Measurements from ENCODE around the gene RNF222. TPM values are rescaled to one million over a fixed set of nuclear protein-coding genes. Genes with fewer than 3 reads are reported as not detected.
A peak's percentile ranks its signal among the peaks of the same experiment; 100 is the strongest.
"Not testable (repeated sequence)": the region's sequence is repeated elsewhere in the genome, so short reads cannot be mapped to it uniquely, and the experiment has no call there.

Gene RNF222
- polyA plus RNA-seq, 1 of the 3 experiments (the other 2 are of a cell fraction): not detected

GRCh38 chr17:8353736-8354135 lies 43.9 kb downstream of the RNF222 start:
- no peaks in the 10 kb centered on the region for H3K9me2 ChIP-seq
- no peaks in the 10 kb centered on the region for H3K36me3 ChIP-seq (replicated peaks in 1 of 2; ENCODE audit: control insufficient read depth in 1 of 2, insufficient read depth in 2 of 2, low read length in 1 of 2)
- H3K27ac ChIP-seq (ENCODE audit: low read depth in 2 of 2, low read length in 1 of 2): no peak overlapping the region
- no peak overlapping the region for H3K4me2 ChIP-seq
- H2AFZ ChIP-seq (ENCODE audit: low read depth): no peak overlapping the region
- H4K20me1 ChIP-seq (ENCODE audit: insufficient read depth): no peaks in the 10 kb centered on the region
- no peaks in the 10 kb centered on the region for H3K79me2 ChIP-seq (ENCODE audit: insufficient read depth)
- no peaks in the 10 kb centered on the region for H3F3A ChIP-seq (replicated peaks; ENCODE audit: insufficient read depth)
- TF ChIP-seq SIN3A (IDR thresholded peaks at IDR 0.05; ENCODE audit: borderline replicate concordance, low read depth, low read length) (no peak), TEAD4 (IDR thresholded peaks at IDR 0.05; ENCODE audit: borderline replicate concordance, insufficient read depth) (no peak), YY1 (IDR thresholded peaks at IDR 0.05; ENCODE audit: low read depth) (no peak), GABPA (IDR thresholded peaks at IDR 0.05; ENCODE audit: low read depth) (no peak), FOXJ3 (CRISPR knock-in tag; IDR thresholded peaks at IDR 0.05) (no peak), RFX5 (IDR thresholded peaks at IDR 0.05; ENCODE audit: low read length) (no peak), RXRA (IDR thresholded peaks at IDR 0.05; ENCODE audit: borderline replicate concordance, low read depth) (no peak), JUND (IDR thresholded peaks at IDR 0.05) (no peak), NFIC (IDR thresholded peaks at IDR 0.05; ENCODE audit: borderline replicate concordance) (no peak), EP300 (IDR thresholded peaks at IDR 0.05; ENCODE audit: borderline replicate concordance in 1 of 2, low read depth in 1 of 2, low read length in 1 of 2) (no peak), USF1 (IDR thresholded peaks at IDR 0.05; ENCODE audit: borderline replicate concordance, low read depth) (no peak), MAX (IDR thresholded peaks at IDR 0.05; ENCODE audit: low read depth) (no peak), CHD2 (IDR thresholded peaks at IDR 0.05; ENCODE audit: low read length, partially characterized antibody) (no peak), TAF1 (IDR thresholded peaks at IDR 0.05; ENCODE audit: borderline replicate concordance, low read depth, low read length) (no peak), RCOR1 (IDR thresholded peaks at IDR 0.05; ENCODE audit: low read length) (no peak), TCF12 (IDR thresholded peaks at IDR 0.05) (no peak)
- H3K4me1 ChIP-seq (ENCODE audit: control insufficient read depth in 1 of 2, insufficient read depth in 2 of 2, low read depth in 1 of 2, low read length in 1 of 2): no peaks in the 10 kb centered on the region
- DNase-seq: no peak
- no peak overlapping the region for H3K4me3 ChIP-seq (ENCODE audit: low read depth in 2 of 2, low read length in 1 of 2)
- H3K9ac ChIP-seq: no peak overlapping the region
- H3K27me3 ChIP-seq (ENCODE audit: insufficient read depth): no peaks in the 10 kb centered on the region
- POLR2A ChIA-PET: no interaction called here
- H3K9me3 ChIP-seq: no peaks in the 10 kb centered on the region
- CTCF ChIA-PET: interaction anchor here (0.9 kb wide), 1 partner anchor 432 kb away, joined by 3 read pairs; no protein-coding TSS in a partner anchor
- WGBS (ENCODE audit: low lambda C conversion rate): 77% methylated on average over 7 of the region's 7 CpGs

- no peak overlapping the region for H3K4me2 ChIP-seq
- POLR2A ChIA-PET: no interaction called here
- CTCF ChIA-PET: interaction anchor here (1.5 to 1.9 kb wide), 2 partner anchors 8 to 49 kb away, joined by 3 to 7 read pairs; no protein-coding TSS in a partner anchor
- H3K9ac ChIP-seq: no peak overlapping the region
- no peaks in the 10 kb centered on the region for H3F3A ChIP-seq (replicated peaks; ENCODE audit: insufficient read depth)
- no peaks in the 10 kb centered on the region for H3K79me2 ChIP-seq (ENCODE audit: insufficient read depth)
- no peaks in the 10 kb centered on the region for H3K36me3 ChIP-seq (replicated peaks in 1 of 2; ENCODE audit: control insufficient read depth in 1 of 2, insufficient read depth in 2 of 2, low read length in 1 of 2)
- no peak overlapping the region for H3K4me3 ChIP-seq (ENCODE audit: low read depth in 2 of 2, low read length in 1 of 2)
- H3K9me3 ChIP-seq: no peaks in the 10 kb centered on the region
- H3K27me3 ChIP-seq (ENCODE audit: insufficient read depth): peaks cover 9% of the 10 kb centered on the region
- no peak overlapping the region for H2AFZ ChIP-seq (ENCODE audit: low read depth)
- WGBS (ENCODE audit: low lambda C conversion rate): 73% methylated on average over 7 of the region's 7 CpGs
- no peak for DNase-seq
- no peak for TF ChIP-seq NFIC (IDR thresholded peaks at IDR 0.05; ENCODE audit: borderline replicate concordance)
- TF ChIP-seq POLR2AphosphoS5 (IDR thresholded peaks at IDR 0.05; ENCODE audit: low read depth, low read length): no peak
- TF ChIP-seq GABPA (IDR thresholded peaks at IDR 0.05; ENCODE audit: low read depth): no peak
- TF ChIP-seq GATA2 (CRISPR knock-in tag; IDR thresholded peaks at IDR 0.05): no peak
- no peaks in the 10 kb centered on the region for H3K9me2 ChIP-seq
- no peaks in the 10 kb centered on the region for H4K20me1 ChIP-seq (ENCODE audit: insufficient read depth)
- H3K4me1 ChIP-seq (ENCODE audit: control insufficient read depth in 1 of 2, insufficient read depth in 2 of 2, low read depth in 1 of 2, low read length in 1 of 2): no peaks in the 10 kb centered on the region
- no peak overlapping the region for H3K27ac ChIP-seq (ENCODE audit: low read depth in 2 of 2, low read length in 1 of 2)
Observed at GRCh38 chr17:8350339-8350738, 47.3 kb downstream of the RNF222 start.

- ChIA-PET POLR2A (interaction anchor here (1.1 kb wide), 1 partner anchor 55 kb away, joined by 3 read pairs; no protein-coding TSS in a partner anchor), CTCF (interaction anchor here (0.6 kb wide), 1 partner anchor 37 kb away, joined by 4 read pairs; no protein-coding TSS in a partner anchor)
- DNase-seq; H3K36me3 ChIP-seq (replicated peaks in 1 of 2; ENCODE audit: control insufficient read depth in 1 of 2, insufficient read depth in 2 of 2, low read length in 1 of 2); H3K9me3 ChIP-seq; H3K27me3 ChIP-seq (ENCODE audit: insufficient read depth); H3F3A ChIP-seq (replicated peaks; ENCODE audit: insufficient read depth); H3K4me1 ChIP-seq (ENCODE audit: control insufficient read depth in 1 of 2, insufficient read depth in 2 of 2, low read depth in 1 of 2, low read length in 1 of 2); H3K9me2 ChIP-seq; H2AFZ ChIP-seq (ENCODE audit: low read depth); H3K79me2 ChIP-seq (ENCODE audit: insufficient read depth); H3K4me2 ChIP-seq; H3K9ac ChIP-seq; H4K20me1 ChIP-seq (ENCODE audit: insufficient read depth); H3K27ac ChIP-seq (ENCODE audit: low read depth in 2 of 2, low read length in 1 of 2): not testable (repeated sequence)
- WGBS (ENCODE audit: low lambda C conversion rate): no CpG with 5 or more reads among the region's 25 CpGs
- peak overlapping the region in 1 of 2 experiments; percentile 3; a peak in 1 of 4 replicates for H3K4me3 ChIP-seq (ENCODE audit: low read depth in 2 of 2, low read length in 1 of 2)
Observed at GRCh38 chr17:8347001-8347400, 50.6 kb downstream of the RNF222 start.

Data from SK-N-SH (cell line).